HFFc6 (cell line): ENCODE measurements around the gene ZNF695. TPM values are rescaled to one million over a fixed set of nuclear protein-coding genes. Genes with fewer than 3 reads are reported as not detected.

Experiments used
- DNase-seq: peaks from one replicate; pipeline ENCODE4 v3.0.0-alpha.2; 2018
- H3K27ac Mint-ChIP-seq: 2 replicates; pipeline ENCODE4 v1.8.0; 2020; ENCODE audit warnings: mild to moderate bottlenecking, mixed read lengths
- H3K27me3 Mint-ChIP-seq: 2 replicates; pipeline ENCODE4 v1.8.0; 2021; ENCODE audit warnings: mild to moderate bottlenecking, moderate library complexity, mixed read lengths; ENCODE audit not compliant: insufficient read depth
- H3K36me3 Mint-ChIP-seq: 2 replicates; pipeline ENCODE4 v1.8.0; 2021; ENCODE audit warnings: low read depth, mixed read lengths
- H3K4me1 Mint-ChIP-seq: 2 replicates; pipeline ENCODE4 v1.8.0; 2020; ENCODE audit warnings: low read depth, mixed read lengths
- H3K4me3 Mint-ChIP-seq: 2 replicates; pipeline ENCODE4 v1.8.0; 2020; ENCODE audit warnings: mild to moderate bottlenecking, moderate library complexity, mixed read lengths
- H3K9me3 Mint-ChIP-seq: 2 replicates; pipeline ENCODE4 v1.8.0; 2020; ENCODE audit warnings: mild to moderate bottlenecking, mixed read lengths
- total RNA-seq, 6 experiments: library from RNA; stranded (reverse); fragmentation: NEBNext Ultra II Directional; extraction: Animal tissue kit (Norgen Biotek cat#: 25700); gene quantifications; 2 replicates in 1 of 6; 3 replicates in 5 of 6; pipeline ENCODE4 v1.2.3, GENCODE V29; 2021
- TF ChIP-seq, protein P1 (sequence below): fragments of 200-600 bp; sonication (generic); IDR thresholded peaks from 2 replicates; pipeline ENCODE4 v1.5.0; 2021; ENCODE audit warnings: antibody characterized with exemption, mild to moderate bottlenecking

The ZNF695 gene
- total RNA-seq, 6 experiments from 2014 or later = 0.78 to 3.2 (median 2.6) TPM

DNA sequence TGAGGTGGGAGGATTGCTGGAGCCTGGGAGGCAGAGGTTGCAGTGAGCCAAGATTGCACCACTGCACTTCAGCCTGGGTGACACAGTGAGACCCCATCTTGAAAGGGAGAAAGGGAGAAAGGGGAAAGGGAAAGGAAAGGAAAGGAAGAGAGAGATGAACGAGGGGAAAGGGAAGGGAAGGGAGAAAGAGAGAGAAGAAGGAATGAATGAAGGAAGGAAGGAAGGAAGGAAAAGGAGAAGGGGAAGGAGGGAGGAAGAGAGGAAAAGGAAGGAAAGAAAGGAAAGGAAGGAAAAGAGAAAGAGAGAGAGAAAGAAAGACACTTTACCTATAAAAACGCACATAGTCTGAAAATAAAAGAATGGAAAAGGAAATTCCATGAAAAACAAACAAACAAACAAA, 18.0 kb downstream of the ZNF695 start:
- DNase-seq = no peak
- Mint-ChIP-seq H3K36me3 (peaks cover 90% of the 10 kb centered on the region), H3K9me3 (peaks cover 99% of the 10 kb centered on the region), H3K4me3 (no peak overlapping the region), H3K27me3 (no peaks in the 10 kb centered on the region; the same call in 1 of the 2 replicates), H3K4me1 (no peaks in the 10 kb centered on the region), H3K27ac (no peak overlapping the region)
- TF ChIP-seq, protein P1, sequence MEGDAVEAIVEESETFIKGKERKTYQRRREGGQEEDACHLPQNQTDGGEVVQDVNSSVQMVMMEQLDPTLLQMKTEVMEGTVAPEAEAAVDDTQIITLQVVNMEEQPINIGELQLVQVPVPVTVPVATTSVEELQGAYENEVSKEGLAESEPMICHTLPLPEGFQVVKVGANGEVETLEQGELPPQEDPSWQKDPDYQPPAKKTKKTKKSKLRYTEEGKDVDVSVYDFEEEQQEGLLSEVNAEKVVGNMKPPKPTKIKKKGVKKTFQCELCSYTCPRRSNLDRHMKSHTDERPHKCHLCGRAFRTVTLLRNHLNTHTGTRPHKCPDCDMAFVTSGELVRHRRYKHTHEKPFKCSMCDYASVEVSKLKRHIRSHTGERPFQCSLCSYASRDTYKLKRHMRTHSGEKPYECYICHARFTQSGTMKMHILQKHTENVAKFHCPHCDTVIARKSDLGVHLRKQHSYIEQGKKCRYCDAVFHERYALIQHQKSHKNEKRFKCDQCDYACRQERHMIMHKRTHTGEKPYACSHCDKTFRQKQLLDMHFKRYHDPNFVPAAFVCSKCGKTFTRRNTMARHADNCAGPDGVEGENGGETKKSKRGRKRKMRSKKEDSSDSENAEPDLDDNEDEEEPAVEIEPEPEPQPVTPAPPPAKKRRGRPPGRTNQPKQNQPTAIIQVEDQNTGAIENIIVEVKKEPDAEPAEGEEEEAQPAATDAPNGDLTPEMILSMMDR = no peak

DNA sequence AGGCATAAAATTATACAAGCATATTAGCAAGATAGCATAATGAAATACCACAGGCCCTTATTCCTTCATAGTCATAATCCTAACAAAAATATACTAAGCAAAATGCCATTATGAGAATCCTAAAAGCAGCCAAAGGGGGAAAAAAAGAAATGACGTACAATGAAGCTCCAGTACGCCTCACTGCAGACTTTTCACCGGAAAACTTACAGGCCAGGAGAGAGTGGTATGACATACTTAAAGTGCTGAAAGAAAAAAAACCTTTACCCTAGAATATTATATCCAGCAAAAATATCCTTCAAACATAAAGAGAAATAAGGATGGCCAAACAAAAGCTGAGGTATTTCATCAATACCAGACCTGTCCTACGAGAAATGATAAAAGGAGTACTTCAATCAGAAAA, 19.5 kb downstream of the ZNF695 start:
- peaks cover 95% of the 10 kb centered on the region for H3K36me3 Mint-ChIP-seq
- no peak for DNase-seq
- H3K27ac Mint-ChIP-seq = no peak overlapping the region
- H3K4me1 Mint-ChIP-seq = no peaks in the 10 kb centered on the region
- no peak overlapping the region for H3K4me3 Mint-ChIP-seq
- peaks cover 99% of the 10 kb centered on the region for H3K9me3 Mint-ChIP-seq
- H3K27me3 Mint-ChIP-seq = no peaks in the 10 kb centered on the region
- TF ChIP-seq, protein P1 = no peak

DNA sequence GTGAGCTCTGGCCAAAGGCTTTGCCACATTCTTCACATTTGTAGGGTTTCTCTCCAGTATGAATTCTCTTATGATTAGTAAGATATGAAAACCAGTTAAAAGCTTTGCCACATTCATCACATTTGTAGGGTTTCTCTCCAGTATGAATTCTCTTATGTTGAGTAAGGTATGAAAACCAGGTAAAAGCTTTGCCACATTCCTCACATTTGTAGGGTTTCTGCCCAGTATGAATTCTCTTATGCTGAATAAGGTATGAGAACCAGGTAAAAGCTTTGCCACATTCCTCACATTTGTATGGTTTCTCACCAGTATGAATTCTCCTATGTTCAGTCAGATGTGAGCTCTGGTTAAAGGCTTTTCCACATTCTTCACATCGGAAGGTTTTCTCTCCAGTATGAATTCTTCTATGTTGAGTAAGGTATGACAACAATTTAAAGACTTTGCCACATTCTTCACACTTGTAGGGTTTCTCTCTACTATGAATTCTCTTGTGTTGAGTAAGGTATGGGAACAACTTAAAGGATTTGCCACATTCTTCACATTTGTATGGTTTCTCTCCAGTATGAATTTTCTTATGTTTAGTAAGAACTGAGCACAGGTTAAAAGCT, 20.7 kb downstream of the ZNF695 start:
- Mint-ChIP-seq H3K36me3 (peaks cover 94% of the 10 kb centered on the region), H3K4me3 (no peak overlapping the region), H3K27ac (no peak overlapping the region), H3K9me3 (peaks cover 99% of the 10 kb centered on the region), H3K27me3 (no peaks in the 10 kb centered on the region), H3K4me1 (no peaks in the 10 kb centered on the region)
- TF ChIP-seq, protein P1 = no peak
- DNase-seq = no peak

DNA sequence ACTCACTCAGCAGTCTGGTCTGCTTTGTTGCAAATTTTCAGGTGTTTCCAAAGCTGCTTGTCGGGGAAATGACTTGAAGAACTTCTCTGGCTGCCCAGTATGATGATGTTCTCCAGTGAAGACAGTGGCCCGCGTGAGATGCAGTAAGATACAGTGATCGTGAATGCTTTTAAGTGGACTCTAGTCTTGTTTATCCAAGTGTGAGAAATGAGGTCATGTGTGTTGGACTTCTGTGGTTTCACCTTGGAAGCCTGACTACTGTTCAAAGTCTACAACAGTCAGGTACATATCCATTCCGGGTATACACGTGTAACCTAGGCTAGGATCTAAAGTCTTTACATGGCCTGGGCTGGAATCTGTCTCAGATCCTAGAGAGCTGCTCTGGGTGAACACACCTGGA, 29.1 kb downstream of the ZNF695 start:
- no peak overlapping the region for H3K27ac Mint-ChIP-seq
- no peak overlapping the region for H3K4me3 Mint-ChIP-seq
- DNase-seq = no peak
- peaks cover 82% of the 10 kb centered on the region for H3K9me3 Mint-ChIP-seq
- TF ChIP-seq, protein P1 = no peak
- H3K27me3 Mint-ChIP-seq = no peaks in the 10 kb centered on the region
- no peaks in the 10 kb centered on the region for H3K4me1 Mint-ChIP-seq
- H3K36me3 Mint-ChIP-seq = peaks cover 63% of the 10 kb centered on the region

DNA sequence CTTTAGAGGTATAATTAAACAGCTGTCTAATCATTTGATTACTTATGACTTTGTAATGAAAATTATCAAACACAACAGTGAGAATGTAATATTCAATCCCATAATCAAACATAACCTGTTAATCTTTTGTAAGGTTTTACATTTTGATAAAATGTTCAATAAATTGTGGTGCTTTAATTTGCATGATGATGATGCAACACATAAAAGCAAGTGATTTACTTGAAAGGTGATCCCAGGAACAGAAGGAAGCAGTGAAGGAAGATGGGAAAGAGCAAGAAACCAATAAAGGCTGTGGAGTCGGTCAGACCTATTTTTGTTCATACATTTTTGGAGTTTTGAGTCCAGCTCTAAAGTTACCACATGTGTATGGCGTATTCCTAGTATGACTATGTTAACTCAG, 29.6 kb downstream of the ZNF695 start:
- Mint-ChIP-seq H3K4me1 (no peaks in the 10 kb centered on the region), H3K4me3 (no peak overlapping the region), H3K9me3 (peaks cover 77% of the 10 kb centered on the region), H3K27ac (no peak overlapping the region), H3K27me3 (no peaks in the 10 kb centered on the region), H3K36me3 (peaks cover 58% of the 10 kb centered on the region)
- no peak for DNase-seq
- TF ChIP-seq, protein P1 = no peak

- H3K4me3 Mint-ChIP-seq = no peak overlapping the region
- H3K4me1 Mint-ChIP-seq = no peaks in the 10 kb centered on the region
- H3K36me3 Mint-ChIP-seq = peaks cover 38% of the 10 kb centered on the region
- TF ChIP-seq, protein P1 = no peak
- H3K27me3 Mint-ChIP-seq = peaks cover 2% of the 10 kb centered on the region; the same call in 1 of the 2 replicates
- no peak overlapping the region for H3K27ac Mint-ChIP-seq
- no peak for DNase-seq
- H3K9me3 Mint-ChIP-seq = peaks cover 47% of the 10 kb centered on the region
These were observed 35.9 kb downstream of the ZNF695 start for GRCh38 chr1:246971969-246972368.
